Measurements from ENCODE around the gene FLT1.
A peak's percentile ranks its signal among the peaks of the same experiment; 100 is the strongest.

FLT1 gene

GRCh38 chr13:28338006-28338574 is 156.8 kb downstream of the FLT1 start:
- DNase-seq = no peak

- peak; percentile 86 for DNase-seq
Observed at GRCh38 chr13:28337166-28338005, 157.5 kb downstream of the FLT1 start.

GRCh38 chr13:28336193-28336657 is 158.7 kb downstream of the FLT1 start:
- no peak for DNase-seq

- no peak for DNase-seq
Observed at GRCh38 chr13:28333204-28333881, 161.6 kb downstream of the FLT1 start.

GRCh38 chr13:28329395-28330158 is 165.4 kb downstream of the FLT1 start:
- peak; percentile 81 for DNase-seq

- no peak for DNase-seq
Observed at GRCh38 chr13:28328271-28328607, 166.7 kb downstream of the FLT1 start.

GRCh38 chr13:28327373-28328270 is 167.3 kb downstream of the FLT1 start:
- no peak for DNase-seq

GRCh38 chr13:28326056-28326455 is 168.9 kb downstream of the FLT1 start:
- DNase-seq = peak; percentile 33

GRCh38 chr13:28325022-28325421 is 169.9 kb downstream of the FLT1 start:
- peak; percentile 29 for DNase-seq

- peak; percentile 63 for DNase-seq
Observed at GRCh38 chr13:28324181-28324789, 170.6 kb downstream of the FLT1 start.

GRCh38 chr13:28322256-28322905 is 172.5 kb downstream of the FLT1 start:
- DNase-seq = peak; percentile 22

GRCh38 chr13:28321756-28322155 is 173.2 kb downstream of the FLT1 start:
- DNase-seq = no peak

- DNase-seq = no peak
Observed at GRCh38 chr13:28320884-28321574, 173.9 kb downstream of the FLT1 start.

GRCh38 chr13:28320209-28320608 is 174.7 kb downstream of the FLT1 start:
- DNase-seq = no peak

GRCh38 chr13:28319528-28319927 is 175.4 kb downstream of the FLT1 start:
- no peak for DNase-seq

GRCh38 chr13:28318496-28318895 is 176.4 kb downstream of the FLT1 start:
- no peak for DNase-seq

- DNase-seq = no peak
Observed at GRCh38 chr13:28316836-28317235, 178.1 kb downstream of the FLT1 start.

- DNase-seq = no peak
Observed at GRCh38 chr13:28316129-28316528, 178.8 kb downstream of the FLT1 start.

GRCh38 chr13:28314879-28315278 is 180.0 kb downstream of the FLT1 start:
- DNase-seq = no peak

- peak; percentile 26 for DNase-seq
Observed at GRCh38 chr13:28313579-28313978, 181.3 kb downstream of the FLT1 start.
